ENCODE results near the gene TGM2. TPM values are rescaled to one million over a fixed set of nuclear protein-coding genes. Genes with fewer than 3 reads are reported as not detected.

The TGM2 gene
- total RNA-seq, 2 donors from 2014 or later: 0.81 to 2.4 TPM

GRCh38 chr20:38156888-38157634, 8.0 kb downstream of the TGM2 start:
- H3K4me3 Mint-ChIP-seq: no peak overlapping the region
- DNase-seq (ENCODE audit: low spot score) (no peak), ATAC-seq (no peak)
- no peaks in the 10 kb centered on the region for H3K9me3 Mint-ChIP-seq
- no peaks in the 10 kb centered on the region for H3K27me3 Mint-ChIP-seq
- peak overlapping the region in 1 of 2 donors; percentile 74 for H3K27ac Mint-ChIP-seq
- H3K4me1 Mint-ChIP-seq (ENCODE audit: low read depth in 2 of 2): peaks cover 9 to 10% of the 10 kb centered on the region in 2 donors
- H3K36me3 Mint-ChIP-seq: no peaks in the 10 kb centered on the region

DNA sequence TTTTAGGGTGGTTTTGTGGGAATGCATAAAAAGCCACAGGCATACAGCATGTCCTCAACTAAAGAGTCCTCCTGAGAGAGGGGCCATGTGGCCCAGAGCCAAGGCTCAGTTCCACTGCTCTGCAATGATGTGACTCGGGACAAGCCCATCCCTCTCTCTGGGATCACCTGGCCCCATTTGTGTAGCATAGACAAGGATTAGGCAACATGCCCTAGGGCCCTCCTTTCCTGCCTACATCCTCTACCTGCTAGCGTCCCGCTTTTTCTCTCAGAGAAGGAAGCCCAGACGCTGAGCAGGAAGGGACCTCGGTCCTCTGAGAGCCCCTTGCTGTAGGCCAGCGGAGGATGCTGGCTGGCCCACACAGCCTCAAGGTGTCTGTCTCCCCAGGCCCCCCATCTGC, 8.8 kb downstream of the TGM2 start:
- no peak for ATAC-seq
- no peaks in the 10 kb centered on the region for H3K27me3 Mint-ChIP-seq
- no peak overlapping the region for H3K27ac Mint-ChIP-seq
- no peaks in the 10 kb centered on the region for H3K9me3 Mint-ChIP-seq
- no peak for DNase-seq (ENCODE audit: low spot score)
- H3K4me1 Mint-ChIP-seq (ENCODE audit: low read depth in 2 of 2): peaks cover 17% of the 10 kb centered on the region in 2 donors
- no peak overlapping the region for H3K4me3 Mint-ChIP-seq
- no peaks in the 10 kb centered on the region for H3K36me3 Mint-ChIP-seq

DNA sequence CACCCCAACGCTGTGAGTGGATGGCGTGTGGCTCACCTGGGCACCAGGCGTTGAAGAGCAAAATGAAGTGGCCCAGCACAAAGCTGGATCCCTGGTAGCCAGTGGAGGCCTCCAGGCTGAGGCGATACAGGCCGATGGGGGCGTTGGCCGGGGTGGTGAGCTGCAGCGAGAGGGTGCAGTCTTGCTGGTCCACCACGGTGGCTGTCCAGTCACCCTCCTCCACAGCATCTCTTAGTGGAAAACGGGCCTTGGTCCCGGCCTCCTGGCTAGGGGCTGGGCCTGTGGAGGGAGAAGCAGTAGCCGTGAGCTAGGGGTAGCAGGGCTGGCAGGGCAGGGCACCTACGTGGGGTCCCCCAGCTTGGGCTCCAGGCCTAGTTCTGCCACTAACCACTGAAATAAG, 9.3 kb downstream of the TGM2 start:
- no peak overlapping the region for H3K4me3 Mint-ChIP-seq
- H3K27ac Mint-ChIP-seq: peak overlapping the region in 1 of 2 donors; percentile 96
- H3K36me3 Mint-ChIP-seq: no peaks in the 10 kb centered on the region
- no peaks in the 10 kb centered on the region for H3K9me3 Mint-ChIP-seq
- H3K27me3 Mint-ChIP-seq: no peaks in the 10 kb centered on the region
- DNase-seq (ENCODE audit: low spot score): no peak
- no peak for ATAC-seq
- peaks cover 17 to 19% of the 10 kb centered on the region in 2 donors for H3K4me1 Mint-ChIP-seq (ENCODE audit: low read depth in 2 of 2)

DNA sequence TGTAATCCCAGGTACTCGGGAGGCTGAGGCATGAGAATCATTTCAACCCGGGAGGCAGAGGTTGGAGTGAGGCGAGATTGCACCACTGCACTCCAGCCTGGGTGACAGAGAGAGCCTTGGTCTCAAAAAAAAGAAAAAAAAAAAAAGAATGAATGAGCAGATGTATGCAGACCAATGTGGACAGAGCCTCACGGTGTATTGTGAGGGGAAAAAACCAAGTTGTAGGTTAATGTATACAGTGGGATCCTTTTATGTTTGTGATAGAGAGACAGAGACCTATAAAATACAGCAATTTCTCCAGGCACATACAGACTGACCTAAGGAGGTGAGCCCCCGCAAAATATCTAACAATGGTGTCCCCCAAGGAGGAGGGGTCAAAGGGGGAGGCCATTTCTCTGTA, 11.7 kb downstream of the TGM2 start:
- Mint-ChIP-seq H3K27ac (peak overlapping the region; percentile 88 to 96), H3K4me1 (ENCODE audit: low read depth in 2 of 2) (peaks cover 25 to 34% of the 10 kb centered on the region in 2 donors), H3K36me3 (no peaks in the 10 kb centered on the region), H3K9me3 (no peaks in the 10 kb centered on the region), H3K4me3 (no peak overlapping the region), H3K27me3 (peaks cover 0 to 7% of the 10 kb centered on the region in 2 donors)
- no peak for ATAC-seq
- DNase-seq (ENCODE audit: low spot score): no peak

- Mint-ChIP-seq H3K4me3 (peak overlapping the region; percentile 85), H3K4me1 (ENCODE audit: low read depth in 2 of 2) (peaks cover 25 to 34% of the 10 kb centered on the region in 2 donors), H3K9me3 (no peaks in the 10 kb centered on the region), H3K27me3 (peaks cover 0 to 8% of the 10 kb centered on the region in 2 donors), H3K36me3 (no peaks in the 10 kb centered on the region), H3K27ac (peak overlapping the region; percentile 88 to 96)
- ATAC-seq: peak; percentile 93 to 94
- peak; percentile 89 for DNase-seq (ENCODE audit: low spot score)
Measured at GRCh38 chr20:38152621-38153221, 12.3 kb downstream of the TGM2 start.

DNA sequence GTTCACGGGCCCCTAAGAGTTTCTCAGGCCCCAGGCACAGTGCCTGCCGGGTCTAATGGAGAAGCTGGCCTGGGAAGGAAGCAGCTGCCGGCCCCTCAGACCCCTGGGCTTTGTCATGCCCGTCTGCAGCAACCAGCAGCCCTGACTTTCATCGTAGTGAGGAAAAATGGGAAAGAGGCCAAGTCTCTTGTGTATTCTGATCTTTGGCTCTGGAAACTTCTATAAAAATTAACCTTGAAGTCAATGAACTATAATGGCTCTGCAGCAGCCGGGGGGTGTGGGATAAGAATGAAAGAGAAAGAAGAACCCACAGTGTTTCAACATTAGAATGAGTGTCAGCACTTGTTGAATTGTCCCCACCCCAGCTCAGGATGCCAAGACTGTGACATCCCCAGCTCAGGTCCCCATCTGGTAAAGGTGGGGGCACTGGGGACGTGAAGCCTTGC, 12.9 kb downstream of the TGM2 start:
- H3K9me3 Mint-ChIP-seq: no peaks in the 10 kb centered on the region
- H3K27ac Mint-ChIP-seq: peak overlapping the region; percentile 88 to 96
- H3K4me1 Mint-ChIP-seq (ENCODE audit: low read depth in 2 of 2): peaks cover 25 to 34% of the 10 kb centered on the region in 2 donors
- peak overlapping the region; percentile 85 for H3K4me3 Mint-ChIP-seq
- H3K27me3 Mint-ChIP-seq: peaks cover 0 to 8% of the 10 kb centered on the region in 2 donors
- DNase-seq (ENCODE audit: low spot score) (no peak), ATAC-seq (peak; percentile 87 to 92)
- no peaks in the 10 kb centered on the region for H3K36me3 Mint-ChIP-seq

GRCh38 chr20:38151455-38151854, 13.6 kb downstream of the TGM2 start:
- DNase-seq (ENCODE audit: low spot score): no peak
- H3K27me3 Mint-ChIP-seq: peaks cover 0 to 8% of the 10 kb centered on the region in 2 donors
- H3K9me3 Mint-ChIP-seq: no peaks in the 10 kb centered on the region
- peaks cover 25 to 34% of the 10 kb centered on the region in 2 donors for H3K4me1 Mint-ChIP-seq (ENCODE audit: low read depth in 2 of 2)
- no peak for ATAC-seq
- peak overlapping the region; percentile 88 to 96 for H3K27ac Mint-ChIP-seq
- H3K4me3 Mint-ChIP-seq: peak overlapping the region; percentile 85
- no peaks in the 10 kb centered on the region for H3K36me3 Mint-ChIP-seq

DNA sequence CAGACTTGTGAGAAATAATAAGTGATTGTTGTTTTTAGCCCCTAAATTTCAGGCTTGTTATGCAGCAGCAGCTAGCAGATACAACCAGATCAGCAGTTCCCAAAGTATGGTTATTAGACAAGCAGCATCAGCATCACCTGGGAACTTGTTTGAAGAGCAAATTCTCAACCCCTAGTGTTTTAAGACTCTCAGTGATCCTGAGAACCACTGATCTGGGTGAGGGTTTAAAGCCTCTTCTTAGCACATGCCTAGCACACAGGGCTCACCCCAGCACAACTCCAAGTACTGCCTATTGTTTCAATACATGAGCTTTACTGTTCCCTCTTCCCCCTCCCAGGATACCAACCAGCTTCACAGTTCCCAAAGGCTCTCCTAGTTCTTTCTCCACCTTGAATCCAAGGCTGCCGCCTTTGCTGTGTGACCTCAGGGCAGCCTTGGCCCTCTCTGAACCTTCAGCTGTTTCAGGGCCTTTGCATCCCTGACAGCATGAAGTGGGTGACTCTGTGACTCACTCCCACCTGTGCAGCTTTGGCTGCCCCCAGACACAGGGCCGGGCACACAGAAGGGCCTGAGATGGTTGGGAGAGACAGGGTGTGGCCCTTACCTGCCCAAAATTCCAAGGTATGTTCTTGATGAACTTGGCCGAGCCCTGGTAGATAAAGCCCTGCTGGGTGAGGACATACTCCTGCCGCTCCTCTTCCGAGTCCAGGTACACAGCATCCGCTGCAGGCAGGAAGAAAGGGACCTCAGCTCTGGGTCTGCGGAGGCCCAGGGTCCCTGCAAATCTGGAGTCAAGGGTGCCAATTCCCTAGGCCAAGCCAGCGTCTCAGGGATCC, 14.5 kb downstream of the TGM2 start:
- H3K27ac Mint-ChIP-seq: peak overlapping the region; percentile 12 to 96
- ATAC-seq (no peak), DNase-seq (ENCODE audit: low spot score) (no peak)
- H3K4me1 Mint-ChIP-seq (ENCODE audit: low read depth in 2 of 2): peaks cover 25 to 34% of the 10 kb centered on the region in 2 donors
- no peaks in the 10 kb centered on the region for H3K9me3 Mint-ChIP-seq
- peaks cover 0 to 8% of the 10 kb centered on the region in 2 donors for H3K27me3 Mint-ChIP-seq
- no peak overlapping the region for H3K4me3 Mint-ChIP-seq
- H3K36me3 Mint-ChIP-seq: no peaks in the 10 kb centered on the region

DNA sequence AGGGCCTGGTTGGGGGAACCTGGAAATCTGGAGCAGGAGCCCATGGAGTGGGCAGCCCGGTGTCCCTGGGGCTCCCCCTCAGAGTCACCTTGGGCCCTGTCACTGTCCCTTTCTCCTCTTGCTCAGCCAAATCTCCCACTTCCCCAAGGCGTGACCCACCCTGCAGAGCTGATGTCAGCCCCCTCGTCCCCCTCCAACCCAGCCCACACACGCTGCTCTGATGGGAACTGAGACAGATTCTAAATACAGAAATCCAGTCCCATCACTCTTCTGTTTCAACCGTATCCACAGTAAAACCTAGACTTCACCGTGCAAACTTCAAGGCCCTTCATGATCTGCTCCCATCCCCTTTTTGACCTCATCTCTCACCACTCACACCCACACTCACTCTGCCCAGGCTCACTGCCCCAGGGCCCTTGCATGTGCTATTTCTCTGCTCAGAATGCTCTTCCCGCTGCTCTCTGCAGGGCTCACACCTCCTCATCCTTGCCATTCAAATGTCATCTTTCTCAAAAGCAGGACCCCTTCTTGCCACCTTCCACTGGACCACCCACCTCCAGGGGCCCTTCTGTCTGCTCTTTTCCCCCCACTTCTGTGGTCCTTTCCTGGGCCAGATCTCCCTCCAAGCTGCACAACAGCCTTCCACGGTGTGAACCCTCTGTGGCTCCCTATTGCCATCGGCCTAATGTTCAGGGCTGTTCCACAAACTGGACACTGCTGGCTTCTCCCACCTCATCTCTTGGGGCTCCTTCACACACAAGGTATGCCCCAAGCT, 16.6 kb downstream of the TGM2 start:
- peaks cover 27 to 34% of the 10 kb centered on the region in 2 donors for H3K4me1 Mint-ChIP-seq (ENCODE audit: low read depth in 2 of 2)
- H3K27ac Mint-ChIP-seq: peak overlapping the region in 1 of 2 donors; percentile 43
- DNase-seq (ENCODE audit: low spot score) (no peak), ATAC-seq (no peak)
- no peak overlapping the region for H3K4me3 Mint-ChIP-seq
- peaks cover 0 to 8% of the 10 kb centered on the region in 2 donors for H3K27me3 Mint-ChIP-seq
- no peaks in the 10 kb centered on the region for H3K36me3 Mint-ChIP-seq
- no peaks in the 10 kb centered on the region for H3K9me3 Mint-ChIP-seq

DNA sequence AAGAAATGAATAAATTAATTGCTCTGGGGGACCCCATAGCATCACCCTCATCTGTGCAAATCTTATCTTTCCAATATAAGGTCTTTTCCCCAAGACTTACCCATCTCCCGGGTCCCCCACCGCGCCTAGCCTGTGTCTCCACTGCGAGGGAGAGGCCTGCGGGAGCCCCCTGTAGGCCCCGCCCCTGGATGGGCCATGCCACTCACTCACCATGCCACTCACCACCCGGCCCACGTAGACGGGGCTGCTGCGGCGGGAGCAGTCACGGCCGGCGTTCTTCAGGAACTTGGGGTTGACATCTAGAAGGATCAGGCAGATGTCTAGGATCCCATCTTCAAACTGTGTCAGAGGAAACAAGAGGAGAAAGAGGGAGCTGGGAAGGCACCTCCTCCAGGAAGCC, 17.3 kb downstream of the TGM2 start:
- DNase-seq (ENCODE audit: low spot score) (no peak), ATAC-seq (no peak)
- Mint-ChIP-seq H3K36me3 (no peaks in the 10 kb centered on the region), H3K27me3 (peaks cover 0 to 8% of the 10 kb centered on the region in 2 donors), H3K4me3 (no peak overlapping the region), H3K27ac (no peak overlapping the region), H3K9me3 (no peaks in the 10 kb centered on the region), H3K4me1 (ENCODE audit: low read depth in 2 of 2) (peaks cover 24 to 33% of the 10 kb centered on the region in 2 donors)

DNA sequence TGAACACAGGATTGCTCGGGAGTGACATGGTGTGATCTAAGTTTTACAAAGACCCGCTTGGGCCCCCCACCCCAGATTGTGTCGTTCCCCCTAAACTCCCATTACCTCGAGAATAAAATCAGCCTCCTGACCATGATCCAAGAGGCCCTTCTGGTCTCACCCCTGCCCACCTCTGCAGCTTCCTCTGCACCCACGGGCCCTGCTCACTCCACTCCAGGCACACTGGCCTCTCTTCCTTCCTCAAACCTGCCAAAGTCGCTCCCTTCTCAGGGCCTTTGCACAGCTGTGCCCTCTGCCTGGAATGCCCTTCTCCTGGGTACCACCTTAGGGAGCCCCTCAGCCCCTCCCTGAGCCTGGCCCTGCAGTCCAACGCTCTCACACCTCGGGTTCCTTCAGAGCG, 17.9 kb downstream of the TGM2 start:
- Mint-ChIP-seq H3K27ac (no peak overlapping the region), H3K36me3 (no peaks in the 10 kb centered on the region), H3K27me3 (peaks cover 0 to 8% of the 10 kb centered on the region in 2 donors), H3K4me3 (no peak overlapping the region), H3K9me3 (no peaks in the 10 kb centered on the region), H3K4me1 (ENCODE audit: low read depth in 2 of 2) (peaks cover 18 to 27% of the 10 kb centered on the region in 2 donors)
- ATAC-seq: no peak
- DNase-seq (ENCODE audit: low spot score): no peak

DNA sequence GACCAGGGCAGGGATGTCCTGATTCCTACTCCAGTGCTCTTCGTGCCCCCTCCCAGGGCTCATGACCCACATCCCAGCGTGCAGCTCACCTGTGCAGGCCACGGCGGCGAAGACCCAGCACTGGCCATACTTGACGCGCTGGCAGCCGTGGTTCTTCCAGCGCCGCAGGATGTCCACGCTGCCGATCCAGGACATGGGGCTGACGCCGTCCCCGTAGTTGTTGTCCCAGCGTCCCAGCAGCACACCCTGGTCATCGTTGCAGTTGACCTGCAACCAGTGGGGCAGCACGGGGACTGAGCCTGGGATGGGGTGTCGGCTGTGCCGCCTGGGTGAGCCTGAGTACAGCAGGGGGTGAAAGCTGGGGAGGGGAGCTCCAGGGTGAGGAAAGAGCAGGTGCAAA, 18.4 kb downstream of the TGM2 start:
- peaks cover 16 to 21% of the 10 kb centered on the region in 2 donors for H3K4me1 Mint-ChIP-seq (ENCODE audit: low read depth in 2 of 2)
- no peaks in the 10 kb centered on the region for H3K36me3 Mint-ChIP-seq
- no peaks in the 10 kb centered on the region for H3K9me3 Mint-ChIP-seq
- H3K27ac Mint-ChIP-seq: no peak overlapping the region
- no peak overlapping the region for H3K4me3 Mint-ChIP-seq
- ATAC-seq: no peak
- no peak for DNase-seq (ENCODE audit: low spot score)
- H3K27me3 Mint-ChIP-seq: peaks cover 0 to 8% of the 10 kb centered on the region in 2 donors

GRCh38 chr20:38146156-38146555, 18.9 kb downstream of the TGM2 start:
- H3K4me3 Mint-ChIP-seq: no peak overlapping the region
- DNase-seq (ENCODE audit: low spot score) (no peak), ATAC-seq (no peak)
- no peaks in the 10 kb centered on the region for H3K9me3 Mint-ChIP-seq
- H3K27ac Mint-ChIP-seq: peak overlapping the region in 1 of 2 donors; percentile 55
- peaks cover 12 to 17% of the 10 kb centered on the region in 2 donors for H3K4me1 Mint-ChIP-seq (ENCODE audit: low read depth in 2 of 2)
- no peaks in the 10 kb centered on the region for H3K36me3 Mint-ChIP-seq
- peaks cover 0 to 8% of the 10 kb centered on the region in 2 donors for H3K27me3 Mint-ChIP-seq

Measured in natural killer cell treated with Interleukin-12 subunit alpha and Interleukin-12 subunit beta and Interleukin-15 and Interleukin-18, amount 100 ng/mL, for 72 hours (primary cell).